OCI-LY7 (cell line): ENCODE results near the gene MRPL20.

Source experiments
- EZH2phosphoT487 ChIP-seq: fragments of 200-600 bp; sonication (generic); IDR thresholded peaks from 2 replicates; pipeline ENCODE4 v1.6.1; 2018; ENCODE audit warnings: low read depth, borderline replicate concordance, mild to moderate bottlenecking, mixed run types, antibody characterized with exemption, low read length, moderate library complexity, mixed read lengths
- TF ChIP-seq, protein P1 (sequence below): fragments of 200-600 bp; sonication (generic); conservative IDR thresholded peaks from 2 replicates; pipeline ENCODE4 v1.5.1; 2014; ENCODE audit warnings: mild to moderate bottlenecking, antibody characterized with exemption, low read length, moderate library complexity, mixed read lengths

DNA sequence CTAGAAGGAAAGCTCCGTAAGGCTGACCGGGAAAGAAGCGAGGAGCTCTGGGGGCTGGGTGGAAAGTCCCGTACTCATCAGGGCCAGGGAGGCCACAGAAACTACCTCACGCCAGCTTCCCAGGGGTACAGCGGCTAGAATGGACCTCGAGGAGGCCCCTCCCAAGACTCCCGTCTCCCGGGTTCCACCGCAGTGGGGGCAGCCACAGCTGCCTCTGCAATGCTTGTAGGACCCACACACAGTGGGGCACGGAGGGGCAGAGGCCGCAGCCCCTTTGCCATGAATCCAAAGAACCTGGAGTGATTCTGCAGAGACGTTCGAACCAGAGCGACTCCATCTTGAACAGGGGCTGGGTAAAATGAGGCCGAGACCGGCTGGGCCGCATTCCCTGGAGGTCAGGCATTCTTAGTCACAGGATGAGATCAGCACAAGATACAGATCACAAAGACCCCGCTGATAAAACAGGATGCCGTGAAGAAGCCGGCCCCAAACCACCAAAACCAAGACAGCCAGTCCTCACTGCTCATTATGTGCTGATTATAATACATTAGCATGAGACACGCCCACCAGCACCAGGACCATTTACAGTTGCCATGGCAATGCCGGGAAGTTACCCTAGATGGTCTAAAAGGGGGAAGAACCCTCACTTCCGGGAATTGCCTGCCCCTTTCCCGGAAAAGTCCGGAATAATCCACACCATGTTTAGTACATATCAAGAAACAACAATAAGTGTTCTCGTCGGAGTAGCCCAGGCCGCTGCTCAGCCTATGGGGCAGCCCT is 15.6 kb upstream of the MRPL20 start:
- TF ChIP-seq, protein P1, sequence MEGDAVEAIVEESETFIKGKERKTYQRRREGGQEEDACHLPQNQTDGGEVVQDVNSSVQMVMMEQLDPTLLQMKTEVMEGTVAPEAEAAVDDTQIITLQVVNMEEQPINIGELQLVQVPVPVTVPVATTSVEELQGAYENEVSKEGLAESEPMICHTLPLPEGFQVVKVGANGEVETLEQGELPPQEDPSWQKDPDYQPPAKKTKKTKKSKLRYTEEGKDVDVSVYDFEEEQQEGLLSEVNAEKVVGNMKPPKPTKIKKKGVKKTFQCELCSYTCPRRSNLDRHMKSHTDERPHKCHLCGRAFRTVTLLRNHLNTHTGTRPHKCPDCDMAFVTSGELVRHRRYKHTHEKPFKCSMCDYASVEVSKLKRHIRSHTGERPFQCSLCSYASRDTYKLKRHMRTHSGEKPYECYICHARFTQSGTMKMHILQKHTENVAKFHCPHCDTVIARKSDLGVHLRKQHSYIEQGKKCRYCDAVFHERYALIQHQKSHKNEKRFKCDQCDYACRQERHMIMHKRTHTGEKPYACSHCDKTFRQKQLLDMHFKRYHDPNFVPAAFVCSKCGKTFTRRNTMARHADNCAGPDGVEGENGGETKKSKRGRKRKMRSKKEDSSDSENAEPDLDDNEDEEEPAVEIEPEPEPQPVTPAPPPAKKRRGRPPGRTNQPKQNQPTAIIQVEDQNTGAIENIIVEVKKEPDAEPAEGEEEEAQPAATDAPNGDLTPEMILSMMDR: no peak
- TF ChIP-seq EZH2phosphoT487: no peak
